NCI-H1694 treated with DMSO at 0.1 percent for 48 hours (cell line): Measurements from ENCODE around the gene SLC7A14.

Experiments used
- DNase-seq: peaks from one replicate; lab custom pipeline; 2025; lab: John Stamatoyannopoulos, UW

SLC7A14 gene

GRCh38 chr3:170534227-170534626, 51.6 kb downstream of the SLC7A14 start:
- no peak for DNase-seq

- DNase-seq, result no peak
Observed at GRCh38 chr3:170532573-170532972, 53.3 kb downstream of the SLC7A14 start.

DNA sequence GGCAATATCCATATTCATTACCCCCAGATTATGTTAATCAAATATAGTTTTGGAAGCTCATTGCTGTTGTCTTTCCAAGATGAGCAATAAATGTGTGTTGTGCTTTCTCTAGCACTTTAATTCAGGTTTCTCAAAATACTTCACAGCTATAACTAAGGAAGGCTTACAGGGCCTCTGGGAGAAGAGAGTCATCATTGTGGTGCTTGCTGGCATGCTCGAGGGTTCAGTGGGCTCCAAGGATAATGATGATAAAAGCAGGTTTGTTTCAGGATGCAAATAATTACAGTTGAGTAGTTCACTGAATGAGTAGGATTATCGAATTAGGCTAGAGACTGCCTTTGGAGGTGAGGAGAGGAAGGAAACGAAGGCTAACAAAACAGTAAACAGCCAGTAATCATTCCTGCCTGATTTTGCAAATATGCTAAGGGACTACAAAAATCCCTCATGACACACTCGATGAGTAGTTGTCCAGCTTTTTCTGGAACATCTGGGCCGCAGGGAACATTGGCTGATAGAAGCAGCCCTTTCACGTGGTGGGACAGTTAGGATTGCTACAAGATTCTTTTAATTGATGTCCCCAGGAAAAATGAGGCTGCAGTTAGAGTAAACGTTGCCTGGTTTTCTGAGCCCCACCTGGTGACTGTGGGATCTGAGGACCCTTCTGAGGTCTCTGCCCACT, 54.1 kb downstream of the SLC7A14 start:
- no peak for DNase-seq

GRCh38 chr3:170531054-170531453, 54.8 kb downstream of the SLC7A14 start:
- DNase-seq, result no peak

DNA sequence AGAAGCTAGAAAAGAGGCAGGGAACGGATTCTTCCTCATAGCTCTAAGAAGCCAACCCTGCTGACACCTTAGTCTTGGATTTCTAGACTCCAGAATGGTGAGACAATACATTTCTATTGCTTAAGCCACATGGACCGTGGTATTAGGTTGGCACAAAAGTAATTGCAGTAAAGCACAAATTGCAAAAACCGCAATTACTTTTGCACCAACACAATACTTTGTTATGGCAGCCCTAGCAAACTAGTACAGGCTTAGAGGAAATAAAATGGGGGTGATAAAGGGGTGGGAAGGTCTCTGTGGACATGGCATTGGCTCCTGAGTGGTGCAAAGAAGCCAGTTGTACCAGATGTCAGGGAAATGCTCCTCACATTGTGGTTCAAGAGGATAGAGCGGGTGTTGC, 56.0 kb downstream of the SLC7A14 start:
- no peak for DNase-seq

- DNase-seq, result peak; percentile 83
Observed at GRCh38 chr3:170529346-170529745, 56.5 kb downstream of the SLC7A14 start.

DNA sequence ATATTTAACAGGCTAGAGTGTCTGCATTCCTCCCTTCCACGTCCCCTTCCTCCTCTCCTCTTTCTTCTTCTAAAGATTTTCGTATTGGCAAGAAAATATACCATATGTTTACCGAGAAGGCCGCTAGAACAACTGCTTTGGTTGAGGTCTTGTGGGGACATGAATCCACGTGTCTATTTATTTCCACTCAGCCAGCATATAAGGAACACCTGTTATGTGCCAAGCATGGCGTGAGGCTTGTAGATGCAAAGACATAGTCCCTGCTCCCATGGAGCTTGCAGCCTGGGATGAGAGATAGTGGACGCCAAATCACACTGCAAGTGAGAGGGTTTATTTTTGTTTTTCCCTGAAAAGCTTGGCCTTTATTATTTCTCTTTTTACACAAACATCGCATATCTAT, 57.1 kb downstream of the SLC7A14 start:
- DNase-seq, result peak; percentile 90

DNA sequence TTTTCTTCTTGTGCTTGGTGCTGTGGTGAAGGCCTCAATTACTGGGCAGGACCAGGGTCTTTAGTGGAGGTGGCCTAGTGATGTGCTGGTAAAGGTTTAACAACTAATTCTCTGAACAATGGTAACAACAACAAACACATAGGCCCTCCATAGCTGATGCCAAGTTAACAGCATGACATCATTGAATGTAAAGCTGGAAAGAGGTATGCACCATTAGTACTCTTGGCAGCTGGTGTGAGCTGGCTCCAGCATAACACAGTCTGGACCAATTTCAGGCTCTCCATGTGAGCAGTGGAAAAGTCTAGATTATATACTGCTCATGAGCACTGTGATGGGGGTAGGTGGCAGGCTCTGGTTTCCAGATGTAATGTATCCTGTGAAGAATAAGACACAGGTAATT, 61.8 kb downstream of the SLC7A14 start:
- peak; percentile 83 for DNase-seq

GRCh38 chr3:170523248-170523647, 62.6 kb downstream of the SLC7A14 start:
- DNase-seq, result no peak

DNA sequence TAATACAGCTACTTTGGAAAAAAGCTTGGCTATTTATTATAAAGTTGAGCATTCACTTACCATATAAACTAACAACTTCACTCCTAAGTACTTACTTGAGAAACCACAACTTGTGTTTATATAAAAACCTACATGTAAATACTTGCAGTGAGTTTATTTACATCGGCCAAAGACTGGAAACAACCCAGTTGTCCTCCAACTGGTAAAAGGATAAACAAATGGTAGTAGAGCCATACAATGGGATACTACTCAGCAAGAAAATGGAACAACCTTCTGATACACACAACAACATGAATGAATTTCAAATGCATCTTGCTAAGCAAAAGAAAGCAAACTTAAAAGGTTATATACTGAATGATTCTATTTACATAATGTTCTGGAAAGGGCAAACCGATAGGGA, 63.7 kb downstream of the SLC7A14 start:
- DNase-seq, result no peak

- no peak for DNase-seq
Observed at GRCh38 chr3:170520996-170521395, 64.9 kb downstream of the SLC7A14 start.

DNA sequence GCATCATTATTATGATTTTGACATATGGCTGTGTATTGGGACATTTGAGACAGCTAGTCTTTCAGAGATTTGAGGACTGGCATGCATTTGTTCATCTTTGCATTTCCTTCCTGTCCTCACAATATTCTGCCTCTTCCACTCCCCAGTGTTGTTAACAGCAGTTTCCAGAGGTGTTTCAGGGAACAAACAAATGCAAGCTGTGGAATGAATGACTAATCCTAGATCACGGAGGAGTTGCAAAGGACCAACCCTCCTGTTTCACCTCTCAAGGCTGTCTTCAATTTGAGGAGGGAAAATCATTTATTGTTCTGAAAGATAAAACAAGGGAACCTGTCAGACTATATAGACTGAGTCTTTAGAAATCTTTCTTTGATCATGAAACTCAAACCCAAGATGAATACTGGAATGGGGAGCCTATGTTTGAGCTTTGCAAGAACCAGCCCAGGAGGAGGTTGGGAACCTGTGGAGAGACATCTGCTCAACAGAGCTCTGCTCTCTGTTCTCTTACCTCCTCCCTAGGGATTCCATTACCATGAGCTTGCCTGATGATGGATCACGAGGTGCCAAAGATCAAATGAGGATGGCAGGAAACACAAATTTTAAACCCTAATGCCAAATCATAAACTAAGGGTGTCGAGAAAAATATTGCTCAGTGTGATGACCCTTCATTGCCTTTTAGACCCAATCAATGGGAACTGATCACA, 68.5 kb downstream of the SLC7A14 start:
- DNase-seq, result peak; percentile 39

DNA sequence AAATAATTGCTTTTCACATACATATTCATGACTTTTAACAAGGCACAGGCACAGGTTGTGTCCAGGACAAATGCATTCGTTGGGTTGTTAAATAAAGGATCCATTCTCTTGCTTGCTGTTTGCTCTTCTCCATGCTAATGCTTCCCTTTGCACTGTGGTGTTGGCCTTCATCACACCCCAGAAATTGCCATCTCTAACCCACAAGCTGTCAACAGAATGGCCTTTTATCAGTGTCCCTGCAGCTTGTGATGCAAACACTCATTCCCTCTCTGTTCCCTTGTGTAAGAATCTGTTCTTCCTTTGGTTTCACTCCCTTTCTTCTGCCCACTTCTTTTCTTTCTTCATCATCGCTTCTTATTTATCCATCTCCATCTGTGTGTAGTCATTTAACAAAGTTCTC, 72.2 kb downstream of the SLC7A14 start:
- no peak for DNase-seq

- DNase-seq, result no peak
Observed at GRCh38 chr3:170511371-170511770, 74.5 kb downstream of the SLC7A14 start.

GRCh38 chr3:170508839-170509238, 77.0 kb downstream of the SLC7A14 start:
- no peak for DNase-seq

DNA sequence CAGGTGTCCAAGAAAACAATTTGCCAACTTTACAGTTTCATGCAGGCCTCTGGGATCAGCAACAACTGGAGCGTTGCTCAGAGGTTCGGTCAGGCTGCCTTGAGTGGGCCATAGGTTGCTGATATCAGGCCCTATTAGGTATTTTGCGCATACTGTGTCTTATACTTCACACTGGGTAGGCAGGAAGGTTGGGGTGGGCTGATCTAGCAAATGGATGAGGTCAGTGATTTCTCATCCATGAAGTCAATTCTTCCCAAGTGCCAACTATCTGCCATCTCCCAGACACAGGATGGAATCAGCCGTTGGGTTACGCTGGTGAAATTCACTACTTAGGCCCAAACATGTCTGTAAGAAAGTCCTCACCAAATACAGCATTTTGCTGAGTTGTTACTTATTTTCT, 77.6 kb downstream of the SLC7A14 start:
- no peak for DNase-seq

DNA sequence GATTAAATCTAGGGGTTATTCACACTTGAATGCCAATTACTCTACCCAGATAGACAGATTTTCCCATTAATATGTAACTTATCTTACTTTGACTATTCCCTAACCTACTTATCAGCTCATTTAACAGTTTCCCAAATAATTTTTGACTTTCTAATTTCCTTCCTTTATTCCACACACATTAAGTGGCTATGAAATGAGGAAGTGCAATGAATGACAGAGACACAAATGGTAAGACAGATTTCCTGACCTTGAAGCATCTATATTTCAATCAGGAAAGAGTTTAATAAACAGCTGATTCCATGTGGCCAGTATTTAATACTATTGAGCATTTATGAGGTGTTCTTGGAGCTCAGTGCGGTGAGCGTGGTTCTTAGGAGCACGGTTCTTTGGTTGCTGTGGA, 78.8 kb downstream of the SLC7A14 start:
- DNase-seq, result no peak

GRCh38 chr3:170506556-170506955, 79.3 kb downstream of the SLC7A14 start:
- DNase-seq, result no peak

DNA sequence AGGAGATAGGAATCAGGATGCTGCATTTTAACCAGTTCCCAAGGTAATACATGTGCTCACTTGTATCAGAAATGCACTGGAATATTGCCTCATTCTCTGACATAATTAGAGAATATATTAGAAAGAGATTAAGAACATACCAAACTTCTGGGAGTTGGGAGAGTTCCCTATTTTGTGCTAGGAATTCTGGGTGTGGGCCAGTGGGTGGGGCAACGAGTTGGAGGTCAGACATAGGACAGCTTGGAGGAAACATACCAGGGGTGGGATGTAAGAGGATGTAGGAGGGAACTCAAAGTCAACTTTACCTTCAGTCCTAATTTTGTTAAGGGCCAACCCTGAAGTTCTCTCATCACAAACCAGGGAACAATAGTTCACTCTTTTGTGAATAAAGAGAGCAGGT, 83.6 kb downstream of the SLC7A14 start:
- DNase-seq, result no peak

GRCh38 chr3:170500995-170501394, 84.9 kb downstream of the SLC7A14 start:
- DNase-seq, result no peak

DNA sequence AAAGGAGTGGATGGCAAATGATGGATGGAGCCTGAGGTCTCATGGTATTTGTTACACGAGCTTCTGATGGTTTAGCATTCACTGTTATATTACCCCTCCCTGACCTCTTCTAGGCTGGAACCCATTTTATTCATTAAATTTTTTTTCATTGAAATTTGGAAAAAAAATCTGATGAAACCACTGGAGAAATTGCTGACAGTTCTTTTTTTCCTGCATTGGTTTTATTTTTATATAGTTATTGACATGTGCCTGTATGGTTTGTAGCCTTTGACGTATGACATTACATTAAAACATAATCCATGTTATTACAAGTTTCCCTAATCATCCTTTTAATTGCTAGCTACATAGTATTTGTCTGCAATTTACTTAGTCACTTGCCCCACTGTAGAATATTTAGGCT, 85.4 kb downstream of the SLC7A14 start:
- no peak for DNase-seq

DNA sequence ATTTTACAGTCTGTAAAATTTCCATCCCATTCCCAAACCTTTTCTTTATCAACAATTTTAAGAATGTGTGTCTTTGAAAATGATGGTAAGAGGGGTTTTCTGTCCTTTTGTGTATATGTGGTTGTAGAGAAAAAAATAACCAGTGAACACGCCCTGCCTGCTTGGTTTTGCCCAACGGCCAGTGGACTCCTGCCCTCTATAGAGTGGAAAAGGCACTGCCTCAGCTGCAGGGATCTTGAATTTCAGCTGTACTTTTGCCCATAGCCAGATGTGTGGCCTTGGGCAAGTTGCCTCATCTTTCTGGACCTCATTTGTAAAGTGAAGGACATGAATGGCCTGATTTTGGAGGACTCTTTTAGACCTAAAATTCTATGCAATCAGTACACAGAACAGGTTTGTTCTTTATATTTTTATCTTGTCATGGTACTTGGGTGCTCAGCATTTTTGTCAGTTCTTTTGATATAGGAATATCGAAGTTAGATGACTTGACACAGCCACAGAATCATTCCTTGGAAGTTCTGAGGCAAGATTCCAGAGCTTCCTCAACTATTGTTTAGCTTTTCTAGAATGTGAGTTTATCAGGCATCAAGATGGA, 86.2 kb downstream of the SLC7A14 start:
- no peak for DNase-seq
